Central memory CD4-positive, alpha-beta T cell (primary cell): ENCODE data around the gene ACHE.
"Not testable (repeated sequence)": the region's sequence is repeated elsewhere in the genome, so short reads cannot be mapped to it uniquely, and the experiment has no call there.

Experiments
- DNase-seq: peaks from one replicate; pipeline ENCODE4 v3.0.0; 2022

Gene ACHE

GRCh38 chr7:100860702-100861615 lies 34.7 kb downstream of the ACHE start:
- no peak for DNase-seq

- no peak for DNase-seq
Observed at GRCh38 chr7:100859856-100860255, 35.8 kb downstream of the ACHE start.

GRCh38 chr7:100856871-100857282 lies 38.8 kb downstream of the ACHE start:
- no peak for DNase-seq

GRCh38 chr7:100855515-100855914 lies 40.2 kb downstream of the ACHE start:
- no peak for DNase-seq

GRCh38 chr7:100854899-100855298 lies 40.8 kb downstream of the ACHE start:
- not testable (repeated sequence) for DNase-seq

GRCh38 chr7:100854146-100854895 lies 41.4 kb downstream of the ACHE start:
- no peak for DNase-seq

GRCh38 chr7:100852048-100852872 lies 43.4 kb downstream of the ACHE start, which contains the start of gene SLC12A9:
Gene SLC12A9 (plus strand): TSS chr7:100852713. CDS start chr7:100854198, 1,485 bp downstream.
- DNase-seq = peak; percentile 85

- no peak for DNase-seq
Observed at GRCh38 chr7:100847360-100847759, 48.3 kb downstream of the ACHE start.

- no peak for DNase-seq
Observed at GRCh38 chr7:100840470-100841100, 55.1 kb downstream of the ACHE start.
